Measurements from ENCODE around the gene ASTN2.

The ASTN2 gene

GRCh38 chr9:117359910-117360309 is 54.9 kb downstream of the ASTN2 start:
- no peak for DNase-seq

GRCh38 chr9:117355542-117355941 is 59.3 kb downstream of the ASTN2 start:
- no peak for DNase-seq

GRCh38 chr9:117354997-117355396 is 59.9 kb downstream of the ASTN2 start:
- no peak for DNase-seq

GRCh38 chr9:117354244-117354847 is 60.5 kb downstream of the ASTN2 start:
- no peak for DNase-seq

GRCh38 chr9:117344892-117345660 is 69.8 kb downstream of the ASTN2 start:
- DNase-seq, result no peak

- no peak for DNase-seq
Observed at GRCh38 chr9:117343427-117343826, 71.4 kb downstream of the ASTN2 start.

GRCh38 chr9:117341151-117341550 is 73.7 kb downstream of the ASTN2 start:
- DNase-seq, result no peak

- DNase-seq, result no peak
Observed at GRCh38 chr9:117340422-117340821, 74.4 kb downstream of the ASTN2 start.

- no peak for DNase-seq
Observed at GRCh38 chr9:117335837-117336433, 78.9 kb downstream of the ASTN2 start.

- no peak for DNase-seq
Observed at GRCh38 chr9:117334101-117334500, 80.8 kb downstream of the ASTN2 start.

GRCh38 chr9:117325831-117326230 is 89.0 kb downstream of the ASTN2 start:
- DNase-seq, result no peak

GRCh38 chr9:117325110-117325731 is 89.6 kb downstream of the ASTN2 start:
- DNase-seq, result no peak

- DNase-seq, result no peak
Observed at GRCh38 chr9:117323390-117323789, 91.5 kb downstream of the ASTN2 start.

GRCh38 chr9:117317192-117317591 is 97.7 kb downstream of the ASTN2 start:
- no peak for DNase-seq

GRCh38 chr9:117315236-117315635 is 99.6 kb downstream of the ASTN2 start:
- DNase-seq, result no peak

- DNase-seq, result no peak
Observed at GRCh38 chr9:117313989-117314388, 100.9 kb downstream of the ASTN2 start.

GRCh38 chr9:117307701-117308100 is 107.2 kb downstream of the ASTN2 start:
- DNase-seq, result no peak

GRCh38 chr9:117306032-117306431 is 108.8 kb downstream of the ASTN2 start:
- no peak for DNase-seq

GRCh38 chr9:117305454-117305853 is 109.4 kb downstream of the ASTN2 start:
- DNase-seq, result no peak

GRCh38 chr9:117304549-117304948 is 110.3 kb downstream of the ASTN2 start:
- no peak for DNase-seq

- DNase-seq, result no peak
Observed at GRCh38 chr9:117303643-117304230, 111.1 kb downstream of the ASTN2 start.

GRCh38 chr9:117302487-117302886 is 112.4 kb downstream of the ASTN2 start:
- DNase-seq, result no peak

- no peak for DNase-seq
Observed at GRCh38 chr9:117300371-117301110, 114.3 kb downstream of the ASTN2 start.
